Measurements from ENCODE around the gene ZNF644.

- TF ChIP-seq CTCF (IDR thresholded peaks at IDR 0.05), result no peak
- TF ChIP-seq EZH2 (IDR thresholded peaks at IDR 0.05; ENCODE audit: borderline replicate concordance, insufficient read depth, low read depth, low read length, poor library complexity, severe bottlenecking), result no peak
Measured at GRCh38 chr1:90924982-90925381, 96.9 kb downstream of the ZNF644 start.
